Common myeloid progenitor, CD34-positive (primary cell): ENCODE results near the gene SRL.

Experiments used
- CTCF ChIA-PET: fragments of 350-600 bp; sonication (Branson Sonifier 250); formaldehyde crosslinking; loops from one replicate; lab custom pipeline; 2021; ENCODE audit warnings: antibody characterized with exemption; lab: Charles Lee
- POLR2A ChIA-PET: fragments of 350-600 bp; sonication (Branson Sonifier 250); formaldehyde crosslinking; loops from one replicate; lab custom pipeline; 2021; ENCODE audit warnings: antibody characterized with exemption; lab: Charles Lee
- DNase-seq, 3 donors: peaks; one replicate each; pipeline versions ENCODE4 v3.0.0 to v3.0.0-alpha.2; 2013
- H3K27ac ChIP-seq, 2 experiments: 1 replicate in 1 of 2; 2 replicates in 1 of 2; pipeline ENCODE4 v1.7.0; 2013; ENCODE audit warnings: inconsistent platforms in 2 of 2, low read length in 2 of 2, mild to moderate bottlenecking in 2 of 2, low read depth in 1 of 2, moderate library complexity in 1 of 2; ENCODE audit not compliant: severe bottlenecking in 2 of 2, insufficient read depth in 1 of 2, poor library complexity in 1 of 2
- H3K27me3 ChIP-seq, 5 experiments: replicated peaks in 2 of 5; 1 replicate in 3 of 5; 2 replicates in 2 of 5; pipeline versions ENCODE4 v1.6.1 to v1.7.0; 2013; ENCODE audit warnings: low read length in 4 of 5, mild to moderate bottlenecking in 2 of 5, moderate library complexity in 2 of 5, inconsistent platforms in 1 of 5; ENCODE audit not compliant: insufficient read depth in 5 of 5, control insufficient read depth in 4 of 5
- H3K36me3 ChIP-seq, 4 experiments: 1 replicate in 2 of 4; 2 replicates in 2 of 4; pipeline versions ENCODE4 v1.6.1 to v1.7.0; 2013; ENCODE audit warnings: low read length in 3 of 4, control low read depth in 1 of 4, mild to moderate bottlenecking in 1 of 4; ENCODE audit not compliant: control insufficient read depth in 4 of 4, insufficient read depth in 4 of 4
- H3K4me1 ChIP-seq, 4 experiments: 1 replicate in 3 of 4; 2 replicates in 1 of 4; pipeline versions ENCODE4 v1.6.1 to v1.7.1; 2013; ENCODE audit warnings: low read length in 3 of 4, mild to moderate bottlenecking in 3 of 4, control low read depth in 1 of 4, inconsistent platforms in 1 of 4, moderate library complexity in 1 of 4; ENCODE audit not compliant: control insufficient read depth in 4 of 4, insufficient read depth in 4 of 4; ENCODE audit errors: control extremely low read depth in 1 of 4
- H3K4me3 ChIP-seq, 7 experiments: 1 replicate in 4 of 7; 2 replicates in 3 of 7; pipeline versions ENCODE4 v1.5.1 to v1.7.0; 2013; ENCODE audit warnings: mild to moderate bottlenecking in 7 of 7, low read length in 6 of 7, moderate library complexity in 6 of 7, inconsistent platforms in 2 of 7, low read depth in 2 of 7, control low read depth in 1 of 7; ENCODE audit not compliant: insufficient read depth in 4 of 7, control insufficient read depth in 1 of 7; ENCODE audit errors: extremely low read depth in 1 of 7
- H3K9me3 ChIP-seq, 5 experiments: 1 replicate in 4 of 5; 2 replicates in 1 of 5; pipeline versions ENCODE4 v1.6.1 to v1.7.1; 2013; ENCODE audit warnings: low read length in 4 of 5, mild to moderate bottlenecking in 2 of 5, inconsistent platforms in 1 of 5, low read depth in 1 of 5, moderate library complexity in 1 of 5; ENCODE audit not compliant: control insufficient read depth in 4 of 5, insufficient read depth in 2 of 5; ENCODE audit errors: control extremely low read depth in 1 of 5
- WGBS: methylation state at CpG from one replicate; pipeline ENCODE4 v1.1.5; 2013; ENCODE audit not compliant: insufficient coverage; 5-methylcytosine and 5-hydroxymethylcytosine counted together

SRL gene

DNA sequence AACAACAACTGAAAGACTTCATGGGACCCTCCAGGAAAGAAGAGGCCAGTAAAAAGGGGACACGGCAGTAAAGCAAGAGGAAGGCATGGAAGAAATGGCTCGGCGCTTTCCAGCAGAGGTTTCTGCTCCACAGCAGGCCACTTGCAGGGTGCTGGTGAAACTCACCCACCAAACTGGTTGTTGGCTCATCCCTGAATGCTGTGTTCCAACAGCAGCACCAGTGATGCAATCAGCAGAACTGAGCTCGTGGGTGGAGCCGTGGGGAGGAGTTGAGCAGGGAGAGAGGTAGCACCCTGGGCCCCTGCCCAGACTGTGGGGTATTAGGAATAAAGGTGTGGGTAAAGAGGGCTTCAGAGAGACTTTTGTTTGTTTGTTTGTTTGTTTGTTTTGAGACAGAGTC lies 62.9 kb downstream of the SRL start:
- POLR2A ChIA-PET: no interaction called here

GRCh38 chr16:4178468-4179010 lies 63.3 kb downstream of the SRL start:
- Histone ChIP-seq H3K4me1 (peaks cover 0 to 11% (median 9%) of the 10 kb centered on the region in 4 experiments), H3K36me3 (no peaks in the 10 kb centered on the region), H3K9me3 (no peaks in the 10 kb centered on the region), H3K27me3 (peaks cover 0 to 13% (median 0%) of the 10 kb centered on the region in 5 experiments), H3K4me3 (no peak overlapping the region), H3K27ac (no peak overlapping the region)
- no peak for DNase-seq
- 99% methylated on average over 7 of the region's 9 CpGs for WGBS
- ChIA-PET POLR2A (no interaction called here), CTCF (interaction anchor here (1.1 kb wide), 1 partner anchor 12 kb away, joined by 3 read pairs; no protein-coding TSS in a partner anchor)

More for the DNA sequence above, 62.9 kb downstream of the SRL start:
- no peak overlapping the region for H3K4me3 ChIP-seq
- H3K27me3 ChIP-seq: peaks cover 0 to 13% (median under 1%) of the 10 kb centered on the region in 5 experiments
- H3K27ac ChIP-seq: no peak overlapping the region
- no peaks in the 10 kb centered on the region for H3K9me3 ChIP-seq
- no peak for DNase-seq
- CTCF ChIA-PET: interaction anchor here (1.1 kb wide), 1 partner anchor 13 kb away, joined by 3 read pairs; no protein-coding TSS in a partner anchor
- 89% methylated on average over 5 of the region's 5 CpGs for WGBS
- H3K4me1 ChIP-seq: peaks cover 0 to 14% (median 13%) of the 10 kb centered on the region in 4 experiments
- no peaks in the 10 kb centered on the region for H3K36me3 ChIP-seq

GRCh38 chr16:4176906-4177417 lies 64.9 kb downstream of the SRL start:
- H3K9me3 ChIP-seq: no peaks in the 10 kb centered on the region
- H3K27ac ChIP-seq: no peak overlapping the region
- no peak for DNase-seq
- H3K27me3 ChIP-seq: peaks cover 0 to 13% (median 0%) of the 10 kb centered on the region in 5 experiments
- POLR2A ChIA-PET: no interaction called here
- H3K36me3 ChIP-seq: no peaks in the 10 kb centered on the region
- CTCF ChIA-PET: no interaction called here
- no peak overlapping the region for H3K4me3 ChIP-seq
- 90% methylated on average over 5 of the region's 5 CpGs for WGBS
- peaks cover 0 to 1% (median 0%) of the 10 kb centered on the region in 4 experiments for H3K4me1 ChIP-seq

DNA sequence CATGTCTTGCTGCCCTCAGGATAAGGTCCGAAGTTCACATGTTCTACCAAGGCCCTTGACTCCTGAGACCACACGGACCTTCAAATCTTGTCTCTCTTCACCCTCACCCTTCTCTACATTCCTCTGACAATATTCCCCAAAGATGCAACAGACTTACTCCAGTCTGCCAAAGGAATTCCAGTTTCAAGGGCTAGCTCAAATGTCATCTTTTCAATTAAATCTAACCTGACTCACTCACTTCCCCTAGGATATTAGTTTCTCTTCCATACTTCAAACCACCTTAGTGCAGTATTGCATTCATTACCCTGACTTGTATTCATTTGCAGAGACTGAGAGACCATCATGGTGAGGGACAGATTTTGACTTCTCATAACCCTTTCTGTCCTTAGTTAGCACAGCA lies 66.0 kb downstream of the SRL start:
- 94% methylated on average over 2 of the region's 2 CpGs for WGBS

DNA sequence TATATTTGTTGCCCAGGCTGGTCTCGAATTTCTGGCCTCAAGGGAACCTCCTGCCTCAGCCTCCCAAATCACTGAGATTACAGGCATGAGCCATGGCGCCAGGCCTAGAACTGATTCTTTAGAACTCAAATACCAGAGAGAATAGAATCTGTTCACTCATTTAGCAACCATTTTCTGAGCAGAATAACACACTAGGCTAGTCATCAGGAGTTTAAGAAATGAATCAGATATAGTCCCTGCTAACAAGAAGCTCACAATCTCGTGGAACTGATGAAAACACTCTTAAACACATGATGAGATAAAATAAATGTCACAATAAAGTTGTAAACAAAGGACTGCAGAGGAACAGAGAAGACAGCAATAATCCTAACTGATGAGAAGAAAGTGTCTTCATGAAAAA lies 69.8 kb downstream of the SRL start:
- ChIA-PET CTCF (interaction anchor here (1.2 kb wide), 1 partner anchor 10 kb away, joined by 4 read pairs; no protein-coding TSS in a partner anchor), POLR2A (no interaction called here)
- Histone ChIP-seq H3K36me3 (no peaks in the 10 kb centered on the region), H3K27me3 (peaks cover 0 to 6% (median 0%) of the 10 kb centered on the region in 5 experiments), H3K4me3 (no peak overlapping the region), H3K27ac (no peak overlapping the region), H3K4me1 (no peaks in the 10 kb centered on the region), H3K9me3 (no peaks in the 10 kb centered on the region)
- no peak for DNase-seq
- no CpG with 5 or more reads among the region's 3 CpGs for WGBS

More for the DNA sequence above, 66.0 kb downstream of the SRL start:
- ChIA-PET CTCF (interaction anchor here (2.4 kb wide), 1 partner anchor 78 kb away, joined by 5 read pairs; no protein-coding TSS in a partner anchor), POLR2A (interaction anchor here (0.6 kb wide), 1 partner anchor 17 kb away, joined by 4 read pairs; no protein-coding TSS in a partner anchor)
- H3K36me3 ChIP-seq: no peaks in the 10 kb centered on the region
- DNase-seq: no peak
- H3K4me1 ChIP-seq: no peaks in the 10 kb centered on the region
- peaks cover 0 to 10% (median 0%) of the 10 kb centered on the region in 5 experiments for H3K27me3 ChIP-seq
- no peak overlapping the region for H3K4me3 ChIP-seq
- no peak overlapping the region for H3K27ac ChIP-seq
- no peaks in the 10 kb centered on the region for H3K9me3 ChIP-seq

DNA sequence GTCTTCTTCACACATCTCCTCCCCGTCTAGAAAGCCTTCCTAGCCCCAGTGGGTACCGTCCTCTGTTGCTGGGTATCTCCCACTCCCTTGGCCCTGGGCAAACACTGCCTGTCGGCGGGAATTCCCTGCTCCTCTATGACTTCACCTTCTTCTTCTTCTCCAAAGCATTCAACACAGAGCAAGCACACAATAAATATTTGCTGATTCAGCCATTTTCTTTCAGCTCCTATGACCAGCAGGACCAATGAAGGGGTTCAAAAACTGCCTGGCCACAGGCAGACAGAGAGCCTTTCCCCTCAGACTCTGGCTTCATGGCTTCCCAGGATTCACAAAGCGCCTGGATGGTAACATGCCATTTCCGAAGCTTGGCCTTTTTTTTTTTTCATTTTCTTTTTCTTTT lies 72.5 kb downstream of the SRL start:
- DNase-seq: no peak
- Histone ChIP-seq H3K4me3 (no peak overlapping the region), H3K4me1 (no peaks in the 10 kb centered on the region), H3K36me3 (no peaks in the 10 kb centered on the region), H3K27ac (no peak overlapping the region), H3K9me3 (no peaks in the 10 kb centered on the region), H3K27me3 (no peaks in the 10 kb centered on the region)
- ChIA-PET CTCF (interaction anchor here (0.8 kb wide), 1 partner anchor 18 kb away, joined by 3 read pairs; no protein-coding TSS in a partner anchor), POLR2A (no interaction called here)
- 99% methylated on average over 6 of the region's 6 CpGs for WGBS

DNA sequence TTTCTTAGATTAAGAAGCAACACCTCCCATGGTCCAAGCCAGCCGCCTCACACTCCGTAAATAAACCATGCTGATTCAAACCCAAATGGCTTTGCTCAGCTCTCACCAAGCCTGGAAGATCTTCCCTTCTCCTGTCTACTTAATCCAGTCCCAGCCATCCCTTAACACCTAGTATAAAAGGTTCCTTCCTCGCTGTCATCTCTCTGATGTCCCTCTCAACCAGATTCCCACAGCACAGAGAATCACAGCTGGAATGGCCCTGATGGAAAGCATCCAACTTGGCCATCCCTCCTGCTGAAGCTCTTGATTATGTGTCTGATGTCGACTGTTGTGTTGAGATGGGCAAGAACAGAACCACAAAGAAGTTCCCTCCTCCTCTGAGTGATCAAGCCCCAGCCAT lies 75.1 kb downstream of the SRL start:
- H3K36me3 ChIP-seq: no peaks in the 10 kb centered on the region
- no peak overlapping the region for H3K27ac ChIP-seq
- DNase-seq: no peak
- no peaks in the 10 kb centered on the region for H3K9me3 ChIP-seq
- H3K4me1 ChIP-seq: no peaks in the 10 kb centered on the region
- H3K4me3 ChIP-seq: no peak overlapping the region
- ChIA-PET CTCF (interaction anchor here (0.7 to 2.4 kb wide), 2 partner anchors 12 to 87 kb away, joined by 3 to 5 read pairs; no protein-coding TSS in a partner anchor), POLR2A (no interaction called here)
- WGBS: 100% methylated on average over 3 of the region's 4 CpGs
- no peaks in the 10 kb centered on the region for H3K27me3 ChIP-seq
